ENCODE results near the gene HIVEP1. TPM values are rescaled to one million over a fixed set of nuclear protein-coding genes. Genes with fewer than 3 reads are reported as not detected.

Gene HIVEP1
- total and polyA plus RNA-seq, 5 donors: 5.1 to 16.9 (median 14.4) TPM

DNA sequence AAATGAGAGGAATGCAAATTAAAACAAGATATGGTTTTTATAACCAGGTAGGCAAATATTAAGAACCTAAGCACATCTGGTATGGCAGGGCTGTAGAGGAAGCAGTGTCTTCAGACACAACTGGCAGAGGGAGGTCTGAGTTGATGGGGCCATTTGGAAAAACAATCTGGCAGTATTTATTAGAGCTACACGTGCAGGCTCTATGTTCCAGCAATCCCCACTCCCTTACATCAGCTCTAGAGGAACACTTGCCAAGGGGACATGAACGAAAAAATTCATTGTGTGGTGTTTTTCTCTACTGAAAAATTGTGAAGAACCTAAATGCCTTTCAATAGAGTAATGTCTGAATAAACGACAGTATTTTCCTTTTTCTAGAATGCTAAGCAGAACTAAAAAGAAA lies 166.4 kb downstream of the HIVEP1 start:
- DNase-seq (no peak), ATAC-seq (no peak)
- Histone ChIP-seq H3K9me3 (ENCODE audit: control insufficient read depth, low read length) (no peaks in the 10 kb centered on the region), H3K4me1 (ENCODE audit: control insufficient read depth, insufficient read depth, low read length) (no peaks in the 10 kb centered on the region), H3K27me3 (ENCODE audit: control insufficient read depth, insufficient read depth) (no peaks in the 10 kb centered on the region), H3K27ac (ENCODE audit: low read length) (no peak overlapping the region), H3K4me3 (ENCODE audit: low read length) (no peak overlapping the region)
- 47% methylated on average over 3 of the region's 3 CpGs for WGBS
- intact Hi-C loops (cut with DNase I): no loop called here

DNA sequence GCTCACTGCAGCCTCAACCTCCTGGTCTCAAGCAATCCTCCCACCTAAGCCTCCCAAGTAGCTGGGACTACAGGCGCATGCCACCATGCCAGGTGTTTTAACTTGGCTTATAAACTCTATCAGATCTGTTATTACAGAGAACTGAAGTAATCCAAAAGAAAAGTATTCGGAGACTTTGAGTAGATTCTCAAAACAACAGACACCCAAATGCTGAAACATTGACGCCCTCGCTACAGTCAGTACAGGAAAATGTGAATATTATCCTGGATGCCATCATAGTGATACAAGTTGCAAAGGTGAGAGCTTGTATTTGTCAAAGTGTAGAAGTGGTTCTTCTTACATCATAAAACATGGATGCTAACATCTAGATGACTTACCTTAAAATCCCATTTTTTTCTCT lies 169.4 kb downstream of the HIVEP1 start:
- no peak for ATAC-seq
- no peak overlapping the region for H3K4me3 ChIP-seq (ENCODE audit: low read length)
- WGBS: 99% methylated on average over 4 of the region's 4 CpGs
- H3K27ac ChIP-seq (ENCODE audit: low read length): no peak overlapping the region
- H3K4me1 ChIP-seq (ENCODE audit: control insufficient read depth, insufficient read depth, low read length): no peaks in the 10 kb centered on the region
- no peak for DNase-seq
- no peaks in the 10 kb centered on the region for H3K9me3 ChIP-seq (ENCODE audit: control insufficient read depth, low read length)
- intact Hi-C loops (cut with DNase I): no loop called here
- H3K27me3 ChIP-seq (ENCODE audit: control insufficient read depth, insufficient read depth): no peaks in the 10 kb centered on the region

DNA sequence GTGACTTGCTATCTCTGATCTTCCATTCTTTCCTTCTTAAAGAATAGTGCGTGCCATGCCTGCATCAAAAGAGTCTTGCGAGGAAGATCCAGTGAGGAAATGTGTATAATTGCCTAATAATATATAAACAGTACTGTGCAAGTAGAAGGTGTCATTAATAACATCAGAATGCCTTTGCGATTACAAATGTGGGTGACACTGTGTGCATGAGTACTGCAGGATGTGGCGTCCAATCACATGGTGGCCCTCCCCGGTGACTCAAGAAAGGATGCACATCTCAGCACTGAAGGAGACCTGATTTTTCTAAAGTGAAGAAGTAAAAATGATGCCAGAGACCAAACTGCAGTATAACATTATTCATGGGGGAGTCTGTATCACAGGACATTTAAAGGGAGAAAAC lies 170.6 kb downstream of the HIVEP1 start:
- intact Hi-C loops (cut with DNase I): no loop called here
- WGBS: 88% methylated on average over 5 of the region's 5 CpGs
- Histone ChIP-seq H3K4me1 (ENCODE audit: control insufficient read depth, insufficient read depth, low read length) (no peaks in the 10 kb centered on the region), H3K9me3 (ENCODE audit: control insufficient read depth, low read length) (no peaks in the 10 kb centered on the region), H3K4me3 (ENCODE audit: low read length) (no peak overlapping the region), H3K27me3 (ENCODE audit: control insufficient read depth, insufficient read depth) (no peaks in the 10 kb centered on the region), H3K27ac (ENCODE audit: low read length) (no peak overlapping the region)
- DNase-seq: no peak
- no peak for ATAC-seq

DNA sequence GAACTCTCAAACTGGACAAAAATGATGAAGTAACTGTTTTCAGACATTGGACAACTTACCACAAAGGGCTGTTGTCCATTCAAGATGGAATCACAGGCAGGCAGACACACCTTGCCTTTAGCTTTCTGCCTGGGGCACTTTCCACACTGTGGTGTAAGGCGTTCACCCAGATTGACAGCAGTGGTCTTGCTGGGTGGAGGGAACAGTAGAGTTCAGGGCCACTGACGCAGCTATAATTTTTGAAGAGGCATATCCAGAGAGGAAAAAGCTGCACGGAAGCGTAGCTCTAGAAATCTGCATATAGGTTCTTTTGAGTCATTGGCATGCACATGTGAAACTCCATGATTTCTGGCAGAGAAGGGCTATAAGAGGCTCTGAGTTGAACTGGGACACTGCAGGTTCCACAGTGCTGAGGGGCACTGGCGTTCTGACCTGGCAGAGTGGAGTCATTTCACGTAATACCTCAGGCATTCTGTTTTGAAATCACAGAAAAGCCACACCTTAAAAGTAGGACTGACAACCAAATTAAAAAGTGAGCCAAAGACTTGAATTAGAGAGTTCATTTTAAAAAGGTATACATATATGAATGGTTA lies 173.1 kb downstream of the HIVEP1 start:
- no peaks in the 10 kb centered on the region for H3K4me1 ChIP-seq (ENCODE audit: control insufficient read depth, insufficient read depth, low read length)

DNA sequence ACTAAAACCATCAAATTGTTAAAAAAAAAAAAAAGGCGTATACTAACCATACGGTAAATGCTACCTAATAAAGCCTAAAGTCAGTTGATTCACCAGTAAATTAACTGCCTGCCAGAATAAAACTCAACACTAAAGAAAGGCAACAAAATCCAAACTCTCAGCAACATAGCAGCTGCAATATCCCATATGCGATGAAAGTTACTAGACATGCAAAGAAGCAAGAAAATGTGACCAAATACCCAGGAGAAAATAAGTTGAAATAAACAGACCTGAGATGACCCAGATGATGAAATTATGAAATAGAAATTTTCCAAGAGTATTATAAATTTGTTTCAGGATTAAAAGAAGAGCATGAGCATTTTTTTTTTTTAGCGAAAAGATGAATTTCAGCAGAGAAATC lies 174.4 kb downstream of the HIVEP1 start:
- DNase-seq (no peak), ATAC-seq (no peak)
- Histone ChIP-seq H3K4me1 (ENCODE audit: control insufficient read depth, insufficient read depth, low read length) (no peaks in the 10 kb centered on the region), H3K9me3 (ENCODE audit: control insufficient read depth, low read length) (no peaks in the 10 kb centered on the region), H3K4me3 (ENCODE audit: low read length) (no peak overlapping the region), H3K27ac (ENCODE audit: low read length) (no peak overlapping the region), H3K27me3 (ENCODE audit: control insufficient read depth, insufficient read depth) (no peaks in the 10 kb centered on the region)
- intact Hi-C loops (cut with DNase I): no loop called here
- 59% methylated on average over 4 of the region's 4 CpGs for WGBS

More for the DNA sequence above, 173.1 kb downstream of the HIVEP1 start:
- DNase-seq: no peak
- ATAC-seq: no peak
- no peaks in the 10 kb centered on the region for H3K27me3 ChIP-seq (ENCODE audit: control insufficient read depth, insufficient read depth)
- H3K27ac ChIP-seq (ENCODE audit: low read length): no peak overlapping the region
- WGBS: 93% methylated on average over 6 of the region's 6 CpGs
- H3K9me3 ChIP-seq (ENCODE audit: control insufficient read depth, low read length): no peaks in the 10 kb centered on the region
- intact Hi-C loops (cut with DNase I): no loop called here
- no peak overlapping the region for H3K4me3 ChIP-seq (ENCODE audit: low read length)

DNA sequence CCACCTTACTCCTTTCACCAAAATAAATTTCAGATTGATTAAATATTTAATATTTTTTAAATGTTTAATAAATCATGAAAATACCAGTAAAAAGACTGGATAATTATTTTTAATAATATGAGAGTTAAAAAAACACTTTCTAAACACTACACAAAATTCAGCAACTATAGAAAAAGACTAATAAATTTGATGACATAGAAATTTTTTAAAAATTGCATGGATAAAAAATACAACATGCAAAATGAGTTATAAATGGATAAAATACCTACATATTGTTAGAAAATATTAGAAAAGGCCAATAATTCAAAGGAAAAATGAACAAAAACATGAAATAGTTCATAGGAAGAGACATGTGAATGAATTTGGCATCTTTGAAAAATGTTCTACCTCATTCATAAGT lies 177.0 kb downstream of the HIVEP1 start:
- Histone ChIP-seq H3K9me3 (ENCODE audit: control insufficient read depth, low read length) (no peaks in the 10 kb centered on the region), H3K27ac (ENCODE audit: low read length) (no peak overlapping the region), H3K27me3 (ENCODE audit: control insufficient read depth, insufficient read depth) (no peaks in the 10 kb centered on the region), H3K4me1 (ENCODE audit: control insufficient read depth, insufficient read depth, low read length) (no peaks in the 10 kb centered on the region), H3K4me3 (ENCODE audit: low read length) (no peak overlapping the region)
- no peak for ATAC-seq
- intact Hi-C loops (cut with DNase I): no loop called here
- DNase-seq: no peak

DNA sequence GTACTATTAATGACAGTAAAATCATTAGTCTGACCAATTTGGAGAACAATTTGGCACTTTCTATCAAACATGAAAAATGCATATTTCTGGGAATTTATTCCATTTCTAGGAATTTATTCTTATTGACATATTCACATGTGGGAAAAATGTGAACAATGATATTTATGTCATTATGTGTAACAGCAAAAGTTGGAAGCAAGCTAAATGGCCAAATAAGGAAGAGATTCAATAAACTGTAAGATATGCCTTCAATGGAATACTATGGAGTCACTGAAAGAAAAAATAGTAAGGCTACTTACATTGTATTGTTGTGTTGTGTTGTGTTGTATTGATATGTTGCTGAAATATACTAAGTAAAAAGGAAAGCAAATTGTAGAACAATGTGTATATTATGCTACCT lies 177.5 kb downstream of the HIVEP1 start:
- DNase-seq: no peak
- Histone ChIP-seq H3K27ac (ENCODE audit: low read length) (no peak overlapping the region), H3K9me3 (ENCODE audit: control insufficient read depth, low read length) (no peaks in the 10 kb centered on the region), H3K27me3 (ENCODE audit: control insufficient read depth, insufficient read depth) (no peaks in the 10 kb centered on the region), H3K4me1 (ENCODE audit: control insufficient read depth, insufficient read depth, low read length) (no peaks in the 10 kb centered on the region), H3K4me3 (ENCODE audit: low read length) (no peak overlapping the region)
- intact Hi-C loops (cut with DNase I): no loop called here
- no peak for ATAC-seq

DNA sequence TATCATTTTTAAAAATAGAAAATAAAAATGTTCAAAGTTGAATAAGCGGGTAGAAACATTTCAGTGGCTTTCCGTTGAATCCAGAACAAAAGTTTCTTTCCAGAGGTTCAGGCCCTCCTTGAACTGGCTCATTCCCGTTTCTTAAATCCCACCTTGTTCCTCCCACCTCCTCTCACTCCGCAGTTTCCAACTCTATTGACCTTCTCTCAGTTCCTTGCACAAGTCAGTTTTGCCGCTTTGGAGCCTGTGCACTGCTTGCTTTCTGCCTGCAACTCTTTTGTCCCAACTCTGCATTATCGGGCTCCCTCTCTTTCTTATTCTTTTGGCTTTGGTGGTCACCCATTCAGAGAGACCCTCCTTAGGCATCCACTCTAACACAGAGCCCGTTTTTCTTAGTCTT lies 178.1 kb downstream of the HIVEP1 start:
- H3K4me3 ChIP-seq (ENCODE audit: low read length): no peak overlapping the region
- no peaks in the 10 kb centered on the region for H3K27me3 ChIP-seq (ENCODE audit: control insufficient read depth, insufficient read depth)
- ATAC-seq: no peak
- H3K9me3 ChIP-seq (ENCODE audit: control insufficient read depth, low read length): no peaks in the 10 kb centered on the region
- H3K4me1 ChIP-seq (ENCODE audit: control insufficient read depth, insufficient read depth, low read length): no peaks in the 10 kb centered on the region
- intact Hi-C loops (cut with DNase I): no loop called here
- 79% methylated on average over 7 of the region's 7 CpGs for WGBS
- no peak for DNase-seq
- no peak overlapping the region for H3K27ac ChIP-seq (ENCODE audit: low read length)

DNA sequence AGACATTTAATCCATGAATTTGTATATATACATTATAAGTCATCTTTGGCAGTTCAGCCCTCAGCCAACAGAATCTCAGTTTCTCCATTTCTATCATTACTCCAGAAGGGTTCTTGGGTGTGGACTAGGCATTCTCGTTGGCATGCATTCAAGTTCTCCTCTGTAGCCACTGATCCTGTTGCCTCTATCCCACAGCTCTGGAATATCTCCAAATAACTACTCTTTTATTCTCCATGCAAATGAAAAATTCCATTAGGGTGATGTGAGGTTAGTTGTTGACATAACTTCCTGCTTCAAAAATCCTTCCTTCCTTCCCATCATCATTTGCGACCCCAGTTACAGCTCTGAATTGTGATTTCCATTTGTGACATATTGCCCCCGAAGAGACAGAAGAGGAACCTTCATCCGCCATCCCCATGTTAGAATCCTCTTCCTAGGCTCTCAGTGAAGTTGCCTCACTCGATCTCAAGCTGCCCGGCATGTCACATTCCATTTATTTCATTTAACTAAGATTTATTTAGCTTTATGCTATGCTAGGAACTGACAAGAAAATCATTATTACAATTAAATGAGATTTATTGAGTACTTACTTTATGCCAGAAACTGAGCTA lies 184.3 kb downstream of the HIVEP1 start:
- 74% methylated on average over 6 of the region's 6 CpGs for WGBS
- ATAC-seq (no peak), DNase-seq (no peak)
- no peaks in the 10 kb centered on the region for H3K9me3 ChIP-seq (ENCODE audit: control insufficient read depth, low read length)
- intact Hi-C loops (cut with DNase I): no loop called here
- no peak overlapping the region for H3K27ac ChIP-seq (ENCODE audit: low read length)
- H3K27me3 ChIP-seq (ENCODE audit: control insufficient read depth, insufficient read depth): no peaks in the 10 kb centered on the region
- no peaks in the 10 kb centered on the region for H3K4me1 ChIP-seq (ENCODE audit: control insufficient read depth, insufficient read depth, low read length)
- H3K4me3 ChIP-seq (ENCODE audit: low read length): no peak overlapping the region

DNA sequence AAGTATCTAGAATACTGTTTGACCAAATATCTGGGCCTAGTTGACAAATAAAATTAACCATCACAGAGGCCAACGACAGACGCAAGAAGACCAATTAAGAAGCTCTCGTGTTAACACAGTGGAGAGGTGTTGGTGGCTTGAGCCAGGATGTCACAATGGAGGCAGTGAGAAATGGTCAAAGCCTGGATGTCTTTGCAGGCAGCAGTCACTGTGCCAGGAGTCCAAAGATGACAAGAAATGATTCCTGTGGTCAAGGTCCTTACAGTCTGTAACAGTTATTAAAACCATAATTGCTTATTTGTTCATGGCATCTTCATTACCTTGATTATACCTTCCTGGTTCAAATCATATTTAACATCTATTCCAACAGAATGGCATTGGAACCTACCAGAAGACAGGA lies 186.7 kb downstream of the HIVEP1 start:
- Histone ChIP-seq H3K4me3 (ENCODE audit: low read length) (no peak overlapping the region), H3K27me3 (ENCODE audit: control insufficient read depth, insufficient read depth) (no peaks in the 10 kb centered on the region), H3K4me1 (ENCODE audit: control insufficient read depth, insufficient read depth, low read length) (no peaks in the 10 kb centered on the region), H3K27ac (ENCODE audit: low read length) (no peak overlapping the region), H3K9me3 (ENCODE audit: control insufficient read depth, low read length) (no peaks in the 10 kb centered on the region)
- no peak for DNase-seq
- ATAC-seq: no peak
- 94% methylated on average over 3 of the region's 3 CpGs for WGBS
- intact Hi-C loops (cut with DNase I): no loop called here

DNA sequence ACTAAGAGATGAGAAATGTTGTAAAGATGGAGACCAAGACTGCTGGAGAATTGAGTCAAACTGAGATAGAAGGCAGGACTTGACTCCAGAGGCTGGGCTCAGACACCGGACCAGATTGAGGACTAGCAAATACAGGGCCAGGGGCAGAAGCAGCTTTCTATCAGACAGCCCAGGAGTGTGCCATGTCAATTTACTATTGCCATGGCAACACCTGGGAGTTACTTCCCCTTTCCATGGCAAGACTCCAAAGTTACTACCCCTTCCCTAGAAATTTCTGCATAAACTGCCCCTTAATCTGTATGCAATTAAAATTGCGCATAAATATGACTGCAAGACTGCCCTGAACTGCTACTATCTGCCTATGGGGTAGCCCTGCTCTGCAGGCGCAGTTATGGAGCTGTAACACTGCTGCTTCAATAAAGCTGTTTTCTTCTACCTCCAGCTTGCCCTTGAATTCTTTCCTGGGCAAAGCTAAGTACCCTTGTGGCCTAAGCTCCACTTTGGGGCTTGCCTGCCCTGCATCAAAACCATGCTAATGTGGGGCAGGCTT lies 188.0 kb downstream of the HIVEP1 start:
- WGBS: 98% methylated on average over 3 of the region's 3 CpGs
- no peaks in the 10 kb centered on the region for H3K9me3 ChIP-seq (ENCODE audit: control insufficient read depth, low read length)

DNA sequence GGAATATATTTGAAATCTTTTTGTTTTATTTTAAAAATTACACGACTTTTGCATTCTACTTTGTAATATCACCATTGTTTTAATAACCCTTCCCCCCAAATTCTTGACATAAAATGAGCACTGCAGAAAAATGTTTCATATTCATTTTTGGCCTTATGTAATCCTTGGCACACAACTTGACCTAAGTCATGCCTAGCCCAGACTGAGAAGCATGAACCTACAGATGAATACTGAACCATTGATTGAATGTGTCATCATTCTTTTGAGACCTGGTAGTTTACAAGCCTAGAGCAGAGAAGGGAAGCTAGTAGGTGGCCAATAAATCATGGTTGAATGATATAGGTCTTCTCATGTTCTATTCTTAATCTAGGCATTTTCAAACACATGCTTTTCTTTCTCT lies 188.6 kb downstream of the HIVEP1 start:
- WGBS: 0% methylated on average over 1 of the region's 1 CpG
- Histone ChIP-seq H3K9me3 (ENCODE audit: control insufficient read depth, low read length) (no peaks in the 10 kb centered on the region), H3K27ac (ENCODE audit: low read length) (no peak overlapping the region), H3K4me3 (ENCODE audit: low read length) (no peak overlapping the region), H3K27me3 (ENCODE audit: control insufficient read depth, insufficient read depth) (no peaks in the 10 kb centered on the region), H3K4me1 (ENCODE audit: control insufficient read depth, insufficient read depth, low read length) (no peaks in the 10 kb centered on the region)
- intact Hi-C loops (cut with DNase I): no loop called here
- DNase-seq (no peak), ATAC-seq (no peak)

More for the DNA sequence above, 188.0 kb downstream of the HIVEP1 start:
- H3K27ac ChIP-seq (ENCODE audit: low read length): no peak overlapping the region
- H3K4me3 ChIP-seq (ENCODE audit: low read length): no peak overlapping the region
- no peaks in the 10 kb centered on the region for H3K27me3 ChIP-seq (ENCODE audit: control insufficient read depth, insufficient read depth)
- DNase-seq (no peak), ATAC-seq (no peak)
- H3K4me1 ChIP-seq (ENCODE audit: control insufficient read depth, insufficient read depth, low read length): no peaks in the 10 kb centered on the region
- intact Hi-C loops (cut with DNase I): no loop called here

Measured in right cardiac atrium (tissue), 5 donors.